ENCODE data around the gene RNF187. TPM values are rescaled to one million over a fixed set of nuclear protein-coding genes. Genes with fewer than 3 reads are reported as not detected.
"Not testable (repeated sequence)": the region's sequence is repeated elsewhere in the genome, so short reads cannot be mapped to it uniquely, and the experiment has no call there.

The RNF187 gene
- total RNA-seq, 2 experiments from 2014 or later = 114 to 155 TPM

GRCh38 chr1:228460821-228461220 is 26.4 kb upstream of the RNF187 start:
- H3K27me3 Mint-ChIP-seq = no peaks in the 10 kb centered on the region
- CTCF ChIA-PET = interaction anchor here (0.9 to 4.1 kb wide), 4 partner anchors 11 to 294 kb away, joined by 3 to 16 read pairs (median 3); no protein-coding TSS in a partner anchor
- DNase-seq (no peak), ATAC-seq (no peak)
- peak overlapping the region; percentile 52 for H3K27ac Mint-ChIP-seq
- intact Hi-C loops (cut with DNase I, micrococcal nuclease) = loop anchor here in 1 of 2 experiments (5.0 kb wide), 1 partner anchor 899 kb away; the partner anchor contains the start of gene ZNF678
- H3K4me3 Mint-ChIP-seq = peak overlapping the region; percentile 7
- H3K4me1 Mint-ChIP-seq = peaks cover 51% of the 10 kb centered on the region
- H3K36me3 Mint-ChIP-seq (ENCODE audit: low read depth) = peaks cover 6% of the 10 kb centered on the region
- no peaks in the 10 kb centered on the region for H3K9me3 Mint-ChIP-seq (ENCODE audit: low read depth)
- POLR2A ChIA-PET = no interaction called here

- no peaks in the 10 kb centered on the region for H3K9me3 Mint-ChIP-seq (ENCODE audit: low read depth)
- ChIA-PET POLR2A (interaction anchor here (0.7 kb wide), 1 partner anchor 250 kb away, joined by 3 read pairs; no protein-coding TSS in a partner anchor), CTCF (no interaction called here)
- intact Hi-C loops (cut with DNase I, micrococcal nuclease) = loop anchor here in 1 of 2 experiments (5.0 kb wide), 1 partner anchor 900 kb away; the partner anchor contains the start of gene ZNF678
- ATAC-seq = no peak
- peaks cover 56% of the 10 kb centered on the region for H3K4me1 Mint-ChIP-seq
- H3K27ac Mint-ChIP-seq = peak overlapping the region; percentile 92
- H3K27me3 Mint-ChIP-seq = no peaks in the 10 kb centered on the region
- H3K4me3 Mint-ChIP-seq = peak overlapping the region; percentile 84
- peaks cover 4% of the 10 kb centered on the region for H3K36me3 Mint-ChIP-seq (ENCODE audit: low read depth)
- DNase-seq = no peak
Observed at GRCh38 chr1:228462560-228462959, 24.6 kb upstream of the RNF187 start.

GRCh38 chr1:228463009-228463558 is 24.1 kb upstream of the RNF187 start:
- intact Hi-C loops (cut with DNase I, micrococcal nuclease) = loop anchor here in 1 of 2 experiments (1.0 to 5.0 kb wide), 2 partner anchors 354 to 901 kb away; partner anchors contain the start of genes MRPL55 and ZNF678
- Mint-ChIP-seq H3K36me3 (ENCODE audit: low read depth) (peaks cover 4% of the 10 kb centered on the region), H3K27ac (peak overlapping the region; percentile 92), H3K4me3 (peak overlapping the region; percentile 84), H3K27me3 (no peaks in the 10 kb centered on the region), H3K4me1 (peaks cover 56% of the 10 kb centered on the region), H3K9me3 (ENCODE audit: low read depth) (no peaks in the 10 kb centered on the region)
- POLR2A ChIA-PET = interaction anchor here (0.7 to 1.4 kb wide), 4 partner anchors 8 to 251 kb away, joined by 3 to 4 read pairs (median 4); partner anchors contain the start of gene RNF187
- no peak for ATAC-seq
- CTCF ChIA-PET = interaction anchor here (1.8 to 3.3 kb wide), 2 partner anchors 7 to 57 kb away, joined by 5 to 10 read pairs; no protein-coding TSS in a partner anchor
- DNase-seq = peak; percentile 37

GRCh38 chr1:228463559-228464455 is 23.4 kb upstream of the RNF187 start:
- ATAC-seq = peak; percentile 72
- Mint-ChIP-seq H3K27ac (peak overlapping the region; percentile 92), H3K4me3 (peak overlapping the region; percentile 84), H3K36me3 (ENCODE audit: low read depth) (peaks cover 4% of the 10 kb centered on the region), H3K4me1 (peaks cover 53% of the 10 kb centered on the region), H3K9me3 (ENCODE audit: low read depth) (no peaks in the 10 kb centered on the region), H3K27me3 (peaks cover 2% of the 10 kb centered on the region)
- intact Hi-C loops (cut with DNase I, micrococcal nuclease) = loop anchor here (1.0 to 5.0 kb wide), 8 partner anchors 22 to 902 kb away; partner anchors contain the start of genes ARF1 (in 1 of the 2), MRPL55 (in 1 of the 2), RNF187 (in 1 of the 2) and TRIM11 (in 1 of the 2)
- CTCF ChIA-PET = interaction anchor here (0.5 to 3.3 kb wide), 7 partner anchors 8 to 299 kb away, joined by 3 to 13 read pairs (median 5); partner anchors contain the start of gene RNF187
- POLR2A ChIA-PET = interaction anchor here (0.7 to 2.1 kb wide), 6 partner anchors 8 to 111 kb away, joined by 3 to 15 read pairs (median 4); partner anchors contain the start of gene RNF187
- peak; percentile 90 for DNase-seq

- CTCF ChIA-PET = interaction anchor here (0.5 to 3.3 kb wide), 10 partner anchors 8 to 300 kb away, joined by 3 to 13 read pairs (median 4); partner anchors contain the start of gene RNF187
- peaks cover 50% of the 10 kb centered on the region for H3K4me1 Mint-ChIP-seq
- POLR2A ChIA-PET = interaction anchor here (0.6 to 2.1 kb wide), 6 partner anchors 9 to 1044 kb away, joined by 3 to 15 read pairs (median 5); partner anchors contain the start of genes NUP133 and RNF187
- peak overlapping the region; percentile 84 for H3K4me3 Mint-ChIP-seq
- H3K9me3 Mint-ChIP-seq (ENCODE audit: low read depth) = no peaks in the 10 kb centered on the region
- ATAC-seq = peak; percentile 83
- intact Hi-C loops (cut with DNase I, micrococcal nuclease) = loop anchor here (1.0 to 5.0 kb wide), 7 partner anchors 22 to 902 kb away; partner anchors contain the start of genes ARF1 (in 1 of the 2), RNF187 (in 1 of the 2), TRIM11 (in 1 of the 2) and ZNF678 (in 1 of the 2)
- peak; percentile 95 for DNase-seq
- H3K27ac Mint-ChIP-seq = peak overlapping the region; percentile 92
- H3K36me3 Mint-ChIP-seq (ENCODE audit: low read depth) = peaks cover 2% of the 10 kb centered on the region
- H3K27me3 Mint-ChIP-seq = peaks cover 2% of the 10 kb centered on the region
Observed at GRCh38 chr1:228464487-228464983, 22.6 kb upstream of the RNF187 start.

GRCh38 chr1:228465141-228465540 is 22.0 kb upstream of the RNF187 start:
- peak overlapping the region; percentile 92 for H3K27ac Mint-ChIP-seq

GRCh38 chr1:228465571-228466146 is 21.5 kb upstream of the RNF187 start:
- H3K36me3 Mint-ChIP-seq (ENCODE audit: low read depth) = peaks cover 2% of the 10 kb centered on the region
- CTCF ChIA-PET = interaction anchor here (0.9 to 3.3 kb wide), 7 partner anchors 10 to 35 kb away, joined by 3 to 10 read pairs (median 4); no protein-coding TSS in a partner anchor
- ATAC-seq (peak; percentile 47), DNase-seq (peak; percentile 64)
- peaks cover 46% of the 10 kb centered on the region for H3K4me1 Mint-ChIP-seq
- POLR2A ChIA-PET = interaction anchor here (1.1 to 2.1 kb wide), 2 partner anchors 21 to 1043 kb away, joined by 6 to 15 read pairs; partner anchors contain the start of genes NUP133 and RNF187
- no peaks in the 10 kb centered on the region for H3K9me3 Mint-ChIP-seq (ENCODE audit: low read depth)
- peak overlapping the region; percentile 84 for H3K4me3 Mint-ChIP-seq
- intact Hi-C loops (cut with DNase I, micrococcal nuclease) = loop anchor here in 1 of 2 experiments (2.0 kb wide), 3 partner anchors 189 to 383 kb away; partner anchors contain the start of gene ARF1
- H3K27ac Mint-ChIP-seq = peak overlapping the region; percentile 92
- peaks cover 2% of the 10 kb centered on the region for H3K27me3 Mint-ChIP-seq

More at GRCh38 chr1:228465141-228465540, 22.0 kb upstream of the RNF187 start:
- peaks cover 2% of the 10 kb centered on the region for H3K36me3 Mint-ChIP-seq (ENCODE audit: low read depth)
- ChIA-PET POLR2A (interaction anchor here (0.6 to 2.1 kb wide), 4 partner anchors 8 to 1043 kb away, joined by 5 to 15 read pairs (median 6); partner anchors contain the start of genes NUP133 and RNF187), CTCF (interaction anchor here (0.6 to 3.3 kb wide), 10 partner anchors 8 to 300 kb away, joined by 3 to 13 read pairs (median 4); partner anchors contain the start of gene RNF187)
- ATAC-seq (no peak), DNase-seq (no peak)
- peaks cover 2% of the 10 kb centered on the region for H3K27me3 Mint-ChIP-seq
- intact Hi-C loops (cut with DNase I, micrococcal nuclease) = loop anchor here in 1 of 2 experiments (2.0 kb wide), 3 partner anchors 188 to 382 kb away; partner anchors contain the start of gene ARF1
- H3K9me3 Mint-ChIP-seq (ENCODE audit: low read depth) = no peaks in the 10 kb centered on the region
- peak overlapping the region; percentile 84 for H3K4me3 Mint-ChIP-seq
- peaks cover 49% of the 10 kb centered on the region for H3K4me1 Mint-ChIP-seq

GRCh38 chr1:228468188-228468587 is 19.0 kb upstream of the RNF187 start:
- H3K4me3 Mint-ChIP-seq; POLR2A ChIA-PET; intact Hi-C loops (cut with DNase I, micrococcal nuclease); H3K36me3 Mint-ChIP-seq (ENCODE audit: low read depth); H3K9me3 Mint-ChIP-seq (ENCODE audit: low read depth); DNase-seq; H3K27me3 Mint-ChIP-seq; H3K27ac Mint-ChIP-seq; ATAC-seq: not testable (repeated sequence)
- peaks cover 39% of the 10 kb centered on the region for H3K4me1 Mint-ChIP-seq
- CTCF ChIA-PET = interaction anchor here (0.6 kb wide), 1 partner anchor 337 kb away, joined by 3 read pairs; no protein-coding TSS in a partner anchor

- Mint-ChIP-seq H3K27me3 (peaks cover 7% of the 10 kb centered on the region), H3K27ac (no peak overlapping the region), H3K4me1 (peaks cover 31% of the 10 kb centered on the region), H3K9me3 (ENCODE audit: low read depth) (no peaks in the 10 kb centered on the region), H3K4me3 (no peak overlapping the region), H3K36me3 (ENCODE audit: low read depth) (no peaks in the 10 kb centered on the region)
- CTCF ChIA-PET = interaction anchor here (0.9 kb wide), 1 partner anchor 31 kb away, joined by 4 read pairs; no protein-coding TSS in a partner anchor
- DNase-seq (no peak), ATAC-seq (no peak)
- POLR2A ChIA-PET = no interaction called here
- intact Hi-C loops (cut with DNase I, micrococcal nuclease) = no loop called here
Observed at GRCh38 chr1:228469413-228470162, 17.6 kb upstream of the RNF187 start.

All from activated CD4-positive, alpha-beta T cell treated with anti-CD3 and anti-CD28 coated beads for 36 hours (primary cell).